Measurements from ENCODE around the gene ADCY9. TPM values are rescaled to one million over a fixed set of nuclear protein-coding genes. Genes with fewer than 3 reads are reported as not detected.
"Not testable (repeated sequence)": the region's sequence is repeated elsewhere in the genome, so short reads cannot be mapped to it uniquely, and the experiment has no call there.

The ADCY9 gene
- total RNA-seq, 1 donor from 2014 or later, result 12.0 TPM

GRCh38 chr16:4083347-4083870 is 32.8 kb downstream of the ADCY9 start:
- Histone ChIP-seq H3K4me3 (ENCODE audit: low read depth, low read length) (no peak overlapping the region), H3K27me3 (ENCODE audit: control insufficient read depth, insufficient read depth, low read length) (no peaks in the 10 kb centered on the region), H3K36me3 (ENCODE audit: control insufficient read depth, insufficient read depth, low read length) (no peaks in the 10 kb centered on the region)
- TF ChIP-seq CTCF (IDR thresholded peaks at IDR 0.05; ENCODE audit: insufficient read depth, low read length, poor library complexity, severe bottlenecking), result no peak
- no peak for DNase-seq (ENCODE audit: low read depth)

- Histone ChIP-seq H3K4me3 (ENCODE audit: low read depth, low read length) (no peak overlapping the region), H3K27me3 (ENCODE audit: control insufficient read depth, insufficient read depth, low read length) (no peaks in the 10 kb centered on the region), H3K36me3 (ENCODE audit: control insufficient read depth, insufficient read depth, low read length) (no peaks in the 10 kb centered on the region)
- DNase-seq (ENCODE audit: low read depth), result no peak
- TF ChIP-seq CTCF (IDR thresholded peaks at IDR 0.05; ENCODE audit: insufficient read depth, low read length, poor library complexity, severe bottlenecking), result no peak
Observed at GRCh38 chr16:4082474-4083044, 33.7 kb downstream of the ADCY9 start.

GRCh38 chr16:4081521-4082021 is 34.7 kb downstream of the ADCY9 start:
- Histone ChIP-seq H3K4me3 (ENCODE audit: low read depth, low read length) (no peak overlapping the region), H3K27me3 (ENCODE audit: control insufficient read depth, insufficient read depth, low read length) (no peaks in the 10 kb centered on the region), H3K36me3 (ENCODE audit: control insufficient read depth, insufficient read depth, low read length) (no peaks in the 10 kb centered on the region)
- no peak for TF ChIP-seq CTCF (IDR thresholded peaks at IDR 0.05; ENCODE audit: insufficient read depth, low read length, poor library complexity, severe bottlenecking)
- DNase-seq (ENCODE audit: low read depth), result no peak

- no peaks in the 10 kb centered on the region for H3K36me3 ChIP-seq (ENCODE audit: control insufficient read depth, insufficient read depth, low read length)
- TF ChIP-seq CTCF (IDR thresholded peaks at IDR 0.05; ENCODE audit: insufficient read depth, low read length, poor library complexity, severe bottlenecking), result no peak
- DNase-seq (ENCODE audit: low read depth), result no peak
- H3K27me3 ChIP-seq (ENCODE audit: control insufficient read depth, insufficient read depth, low read length), result no peaks in the 10 kb centered on the region
- no peak overlapping the region for H3K4me3 ChIP-seq (ENCODE audit: low read depth, low read length)
Observed at GRCh38 chr16:4081047-4081446, 35.2 kb downstream of the ADCY9 start.

- Histone ChIP-seq H3K4me3 (ENCODE audit: low read depth, low read length) (no peak overlapping the region), H3K27me3 (ENCODE audit: control insufficient read depth, insufficient read depth, low read length) (no peaks in the 10 kb centered on the region), H3K36me3 (ENCODE audit: control insufficient read depth, insufficient read depth, low read length) (no peaks in the 10 kb centered on the region)
- DNase-seq (ENCODE audit: low read depth), result no peak
- no peak for TF ChIP-seq CTCF (IDR thresholded peaks at IDR 0.05; ENCODE audit: insufficient read depth, low read length, poor library complexity, severe bottlenecking)
Observed at GRCh38 chr16:4077174-4077649, 39.0 kb downstream of the ADCY9 start.

GRCh38 chr16:4075534-4075933 is 40.7 kb downstream of the ADCY9 start:
- Histone ChIP-seq H3K36me3 (ENCODE audit: control insufficient read depth, insufficient read depth, low read length) (no peaks in the 10 kb centered on the region), H3K4me3 (ENCODE audit: low read depth, low read length) (no peak overlapping the region), H3K27me3 (ENCODE audit: control insufficient read depth, insufficient read depth, low read length) (no peaks in the 10 kb centered on the region)
- DNase-seq (ENCODE audit: low read depth), result no peak
- TF ChIP-seq CTCF (IDR thresholded peaks at IDR 0.05; ENCODE audit: insufficient read depth, low read length, poor library complexity, severe bottlenecking), result no peak

- H3K4me3 ChIP-seq (ENCODE audit: low read depth, low read length); H3K27me3 ChIP-seq (ENCODE audit: control insufficient read depth, insufficient read depth, low read length); DNase-seq (ENCODE audit: low read depth); H3K36me3 ChIP-seq (ENCODE audit: control insufficient read depth, insufficient read depth, low read length): not testable (repeated sequence)
Observed at GRCh38 chr16:4073150-4073549, 43.1 kb downstream of the ADCY9 start.
